B cell (primary cell): ENCODE data around the gene SKP2.

ENCODE experiments used
- CTCF ChIP-seq: fragments of 200-600 bp; IDR thresholded peaks from one replicate; pipeline ENCODE4 v1.8.0; 2022; ENCODE audit warnings: antibody characterized with exemption, mild to moderate bottlenecking
- EZH2 ChIP-seq: IDR thresholded peaks from 2 replicates; pipeline ENCODE4 v1.6.1; 2012; ENCODE audit warnings: borderline replicate concordance, low read depth, mild to moderate bottlenecking, moderate library complexity, low read length; ENCODE audit not compliant: insufficient read depth, poor library complexity, severe bottlenecking

GRCh38 chr5:36206913-36207312 lies 55.0 kb downstream of the SKP2 start:
- TF ChIP-seq CTCF = no peak
- TF ChIP-seq EZH2 = no peak
